ENCODE measurements around the gene CATSPER3. TPM values are rescaled to one million over a fixed set of nuclear protein-coding genes. Genes with fewer than 3 reads are reported as not detected.
"Not testable (repeated sequence)": the region's sequence is repeated elsewhere in the genome, so short reads cannot be mapped to it uniquely, and the experiment has no call there.

Gene CATSPER3
- total RNA-seq, 2 experiments from 2014 or later: 0.31 to 0.32 TPM

DNA sequence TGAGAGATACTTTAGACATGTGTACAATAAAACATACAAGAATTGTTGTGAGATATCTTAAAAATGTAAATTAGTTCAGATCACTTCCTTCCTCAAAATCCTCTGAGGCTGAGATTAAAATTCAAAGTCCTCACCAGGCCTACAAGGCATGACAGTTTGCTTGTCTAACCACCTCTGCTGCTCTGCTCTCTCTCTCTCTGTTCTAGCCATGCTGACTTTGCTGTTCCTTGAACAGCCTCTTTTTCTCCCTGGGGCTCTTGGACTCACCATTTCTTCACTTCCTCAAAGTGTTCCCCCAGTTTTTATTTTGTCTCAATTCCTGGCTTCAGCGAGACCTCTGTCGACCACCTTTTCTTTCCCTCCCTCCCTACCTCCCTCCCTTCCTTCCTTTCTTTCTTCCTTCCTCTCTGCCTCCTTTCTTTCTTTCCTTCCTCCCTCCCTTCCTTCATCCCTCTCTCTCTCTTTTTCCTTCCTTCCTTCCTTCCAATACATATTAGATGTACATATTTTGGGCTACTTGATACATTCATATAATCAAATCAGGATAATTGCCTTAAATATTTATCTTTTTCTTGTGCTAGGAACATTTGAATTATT is 27.0 kb downstream of the CATSPER3 start:
- ATAC-seq (no peak), DNase-seq (no peak)
- Mint-ChIP-seq H3K4me1 (ENCODE audit: low read depth) (no peaks in the 10 kb centered on the region), H3K27ac (no peak overlapping the region), H3K4me3 (no peak overlapping the region), H3K9me3 (no peaks in the 10 kb centered on the region), H3K27me3 (no peaks in the 10 kb centered on the region), H3K36me3 (ENCODE audit: low read depth) (no peaks in the 10 kb centered on the region)
- ChIA-PET CTCF (no interaction called here), POLR2A (no interaction called here)
- intact Hi-C loops (cut with micrococcal nuclease): no loop called here
- TF ChIP-seq, protein P1, sequence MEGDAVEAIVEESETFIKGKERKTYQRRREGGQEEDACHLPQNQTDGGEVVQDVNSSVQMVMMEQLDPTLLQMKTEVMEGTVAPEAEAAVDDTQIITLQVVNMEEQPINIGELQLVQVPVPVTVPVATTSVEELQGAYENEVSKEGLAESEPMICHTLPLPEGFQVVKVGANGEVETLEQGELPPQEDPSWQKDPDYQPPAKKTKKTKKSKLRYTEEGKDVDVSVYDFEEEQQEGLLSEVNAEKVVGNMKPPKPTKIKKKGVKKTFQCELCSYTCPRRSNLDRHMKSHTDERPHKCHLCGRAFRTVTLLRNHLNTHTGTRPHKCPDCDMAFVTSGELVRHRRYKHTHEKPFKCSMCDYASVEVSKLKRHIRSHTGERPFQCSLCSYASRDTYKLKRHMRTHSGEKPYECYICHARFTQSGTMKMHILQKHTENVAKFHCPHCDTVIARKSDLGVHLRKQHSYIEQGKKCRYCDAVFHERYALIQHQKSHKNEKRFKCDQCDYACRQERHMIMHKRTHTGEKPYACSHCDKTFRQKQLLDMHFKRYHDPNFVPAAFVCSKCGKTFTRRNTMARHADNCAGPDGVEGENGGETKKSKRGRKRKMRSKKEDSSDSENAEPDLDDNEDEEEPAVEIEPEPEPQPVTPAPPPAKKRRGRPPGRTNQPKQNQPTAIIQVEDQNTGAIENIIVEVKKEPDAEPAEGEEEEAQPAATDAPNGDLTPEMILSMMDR (IDR thresholded peaks at IDR 0.05): no peak

DNA sequence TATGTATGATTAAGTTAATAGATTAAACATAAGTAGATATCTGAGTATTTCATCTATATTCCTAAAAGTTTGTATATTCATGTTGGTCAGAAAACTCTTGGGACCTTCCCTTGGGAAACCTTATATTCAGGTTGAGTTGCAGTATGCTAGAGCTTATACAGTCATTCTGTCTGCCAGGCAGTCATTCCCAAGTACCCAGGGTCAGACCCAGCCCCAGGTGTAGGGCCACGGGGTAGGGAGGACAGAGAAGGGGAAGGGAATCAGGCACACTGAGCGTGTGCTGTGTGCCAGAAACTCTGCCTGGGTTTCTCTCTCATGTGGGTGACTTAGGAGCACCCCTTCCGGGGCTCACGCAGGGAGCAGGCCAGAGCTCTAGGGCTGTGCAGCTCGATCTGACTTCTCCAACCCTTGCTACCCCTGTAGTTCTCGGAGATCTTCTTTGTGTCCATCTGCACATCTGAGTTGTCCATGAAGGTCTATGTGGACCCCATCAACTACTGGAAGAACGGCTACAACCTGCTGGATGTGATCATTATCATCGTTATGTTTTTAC is 28.2 kb downstream of the CATSPER3 start:
- Mint-ChIP-seq H3K36me3 (ENCODE audit: low read depth) (no peaks in the 10 kb centered on the region), H3K27ac (no peak overlapping the region), H3K27me3 (no peaks in the 10 kb centered on the region), H3K4me3 (no peak overlapping the region), H3K4me1 (ENCODE audit: low read depth) (no peaks in the 10 kb centered on the region), H3K9me3 (no peaks in the 10 kb centered on the region)
- ATAC-seq (no peak), DNase-seq (no peak)
- TF ChIP-seq, protein P1 (IDR thresholded peaks at IDR 0.05): no peak
- ChIA-PET CTCF (no interaction called here), POLR2A (interaction anchor here (0.5 kb wide), 1 partner anchor 22 kb away, joined by 3 read pairs; no protein-coding TSS in a partner anchor)
- intact Hi-C loops (cut with micrococcal nuclease): no loop called here

DNA sequence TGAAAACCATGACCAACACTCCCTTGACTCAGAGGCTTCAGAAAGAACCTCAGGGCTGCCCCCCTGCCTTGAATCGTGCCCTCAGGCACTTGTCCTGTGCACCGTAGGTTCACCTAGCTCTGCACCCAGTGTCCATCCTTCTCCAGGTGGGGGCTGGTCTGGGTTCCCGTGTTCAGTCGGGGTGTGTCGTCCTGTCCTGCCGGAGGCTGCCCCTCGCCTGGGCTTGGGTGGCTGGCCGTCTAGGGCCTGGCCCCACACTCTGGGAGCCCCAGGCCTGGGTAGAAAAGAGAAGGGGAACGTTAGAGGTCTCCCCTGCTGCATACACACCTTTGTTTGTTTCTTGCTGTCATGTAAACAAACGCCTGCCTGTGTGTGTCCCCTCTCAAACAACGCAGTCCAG is 29.3 kb downstream of the CATSPER3 start:
- Mint-ChIP-seq H3K4me1 (ENCODE audit: low read depth) (no peaks in the 10 kb centered on the region), H3K36me3 (ENCODE audit: low read depth) (no peaks in the 10 kb centered on the region), H3K27ac (no peak overlapping the region), H3K27me3 (no peaks in the 10 kb centered on the region), H3K9me3 (no peaks in the 10 kb centered on the region), H3K4me3 (no peak overlapping the region)
- TF ChIP-seq, protein P1 (IDR thresholded peaks at IDR 0.05): no peak
- POLR2A ChIA-PET: no interaction called here
- no peak for ATAC-seq
- no peak for DNase-seq
- CTCF ChIA-PET: no interaction called here
- intact Hi-C loops (cut with micrococcal nuclease): no loop called here

DNA sequence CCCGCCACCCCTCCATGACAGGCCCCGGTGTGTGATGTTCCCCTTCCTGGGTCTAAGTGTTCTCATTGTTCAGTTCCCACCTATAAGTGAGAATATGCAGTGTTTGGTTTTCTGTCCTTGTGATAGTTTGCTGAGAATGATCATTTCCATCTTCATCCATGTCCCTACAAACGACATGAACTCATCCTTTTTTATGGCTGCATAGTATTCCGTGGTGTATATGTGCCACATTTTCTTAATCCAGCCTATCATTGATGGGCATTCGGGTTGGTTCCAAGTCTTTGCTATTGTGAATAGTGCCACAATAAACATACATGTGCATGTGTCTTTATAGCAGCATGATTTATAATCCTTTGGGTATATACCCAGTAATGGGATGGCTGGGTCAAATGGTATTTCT is 30.4 kb downstream of the CATSPER3 start:
- H3K4me1 Mint-ChIP-seq (ENCODE audit: low read depth); H3K36me3 Mint-ChIP-seq (ENCODE audit: low read depth); H3K9me3 Mint-ChIP-seq; CTCF ChIA-PET; H3K4me3 Mint-ChIP-seq; ATAC-seq; H3K27ac Mint-ChIP-seq; H3K27me3 Mint-ChIP-seq; POLR2A ChIA-PET; DNase-seq; intact Hi-C loops (cut with micrococcal nuclease): not testable (repeated sequence)

DNA sequence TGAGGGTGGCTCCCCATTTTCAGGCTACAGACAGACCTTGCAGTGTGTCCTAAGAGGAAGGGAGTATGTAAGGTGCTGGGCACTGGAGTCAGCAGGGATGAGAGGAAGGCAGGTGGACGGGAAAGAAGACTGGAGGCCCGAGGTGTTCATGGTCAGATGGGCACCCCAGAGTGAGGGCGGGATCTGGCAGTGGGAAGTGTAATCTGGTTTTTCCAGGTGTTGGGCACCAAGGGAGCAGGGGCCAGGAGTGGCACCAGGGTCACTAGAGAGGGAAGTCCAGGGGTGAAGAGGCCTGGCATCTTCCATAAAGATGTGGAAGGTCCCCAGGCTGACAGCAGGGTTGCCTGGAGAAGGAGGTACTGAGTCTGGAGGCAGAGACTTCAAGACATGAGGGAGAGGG is 36.7 kb downstream of the CATSPER3 start:
- TF ChIP-seq, protein P1 (IDR thresholded peaks at IDR 0.05): no peak
- intact Hi-C loops (cut with micrococcal nuclease): no loop called here
- no peaks in the 10 kb centered on the region for H3K27me3 Mint-ChIP-seq
- H3K4me1 Mint-ChIP-seq (ENCODE audit: low read depth): no peaks in the 10 kb centered on the region
- H3K9me3 Mint-ChIP-seq: no peaks in the 10 kb centered on the region
- no peaks in the 10 kb centered on the region for H3K36me3 Mint-ChIP-seq (ENCODE audit: low read depth)
- no peak for DNase-seq
- ATAC-seq: no peak
- H3K4me3 Mint-ChIP-seq: no peak overlapping the region
- no peak overlapping the region for H3K27ac Mint-ChIP-seq
- ChIA-PET POLR2A (no interaction called here), CTCF (no interaction called here)
